ENCODE data around the gene PPIL1. TPM values are rescaled to one million over a fixed set of nuclear protein-coding genes. Genes with fewer than 3 reads are reported as not detected.

PPIL1 gene
- total RNA-seq, 1 experiment from 2014 or later: 64.2 TPM

- TF ChIP-seq ZBTB21 (CRISPR knock-in tag; IDR thresholded peaks at IDR 0.05; ENCODE audit: borderline replicate concordance) (no peak), TEAD1 (CRISPR knock-in tag; IDR thresholded peaks at IDR 0.05) (no peak), TP53 (CRISPR knock-in tag; IDR thresholded peaks at IDR 0.05) (no peak), ZNF532 (CRISPR knock-in tag; IDR thresholded peaks at IDR 0.05; ENCODE audit: borderline replicate concordance) (no peak), PRDM15 (CRISPR knock-in tag; IDR thresholded peaks at IDR 0.05) (no peak), HMGA2 (CRISPR knock-in tag; IDR thresholded peaks at IDR 0.05) (no peak)
These were observed 30.1 kb downstream of the PPIL1 start (continued) for GRCh38 chr6:36844232-36845170.

- Mint-ChIP-seq H3K27ac (no peak overlapping the region), H3K9me3 (no peaks in the 10 kb centered on the region), H3K4me3 (no peak overlapping the region), H3K36me3 (no peaks in the 10 kb centered on the region), H3K4me1 (peaks cover 17% of the 10 kb centered on the region), H3K27me3 (ENCODE audit: low read depth) (peaks cover 40% of the 10 kb centered on the region)
- ATAC-seq (no peak), DNase-seq (ENCODE audit: low spot score) (no peak)
- no peak for TF ChIP-seq ZNF423 (CRISPR knock-in tag; IDR thresholded peaks at IDR 0.05)
- TF ChIP-seq CREB1 (CRISPR knock-in tag; IDR thresholded peaks at IDR 0.05): no peak
- TF ChIP-seq RELA (CRISPR knock-in tag; IDR thresholded peaks at IDR 0.05; ENCODE audit: borderline replicate concordance): no peak
- TF ChIP-seq NR2C2 (CRISPR knock-in tag; IDR thresholded peaks at IDR 0.05): no peak
- TF ChIP-seq ZNF416 (CRISPR knock-in tag; IDR thresholded peaks at IDR 0.05): no peak
- no peak for TF ChIP-seq RORB (CRISPR knock-in tag; IDR thresholded peaks at IDR 0.05)
- no peak for TF ChIP-seq ZNF121 (CRISPR knock-in tag; IDR thresholded peaks at IDR 0.05)
- no peak for TF ChIP-seq ERG (CRISPR knock-in tag; IDR thresholded peaks at IDR 0.05)
- no peak for TF ChIP-seq IRF1 (CRISPR knock-in tag; IDR thresholded peaks at IDR 0.05)
- TF ChIP-seq SP1 (CRISPR knock-in tag; conservative IDR thresholded peaks at IDR 0.05): no peak
- ChIA-PET CTCF (interaction anchor here (0.9 to 1.3 kb wide), 3 partner anchors 33 to 84 kb away, joined by 3 read pairs; no protein-coding TSS in a partner anchor), POLR2A (no interaction called here)
These were observed 31.4 kb downstream of the PPIL1 start for GRCh38 chr6:36843170-36843569.
